Trophoblast cell (in vitro differentiated cells and primary cell): ENCODE measurements around the gene EHD4.

Experiments
- DNase-seq, 2 donors: peaks; one replicate each; pipeline ENCODE4 v3.0.0-alpha.2; 2016
- H2AFZ ChIP-seq: 2 replicates; pipeline ENCODE4 v1.6.1; 2013; ENCODE audit warnings: low read length, moderate library complexity, mild to moderate bottlenecking; ENCODE audit not compliant: insufficient read depth, poor library complexity
- H2AK5ac ChIP-seq: 2 replicates; pipeline ENCODE4 v1.6.1; 2013; ENCODE audit warnings: mild to moderate bottlenecking, low read length
- H2BK120ac ChIP-seq: 2 replicates; pipeline ENCODE4 v1.6.1; 2013; ENCODE audit warnings: low read length, mild to moderate bottlenecking, moderate library complexity; ENCODE audit not compliant: insufficient read depth, poor library complexity
- H2BK12ac ChIP-seq: 2 replicates; pipeline ENCODE4 v1.6.1; 2013; ENCODE audit warnings: mild to moderate bottlenecking, low read length, moderate library complexity
- H2BK5ac ChIP-seq: 2 replicates; pipeline ENCODE4 v1.6.1; 2013; ENCODE audit warnings: low read length, low read depth, moderate library complexity, mild to moderate bottlenecking; ENCODE audit not compliant: poor library complexity
- H3K14ac ChIP-seq: 2 replicates; pipeline ENCODE4 v1.6.1; 2013; ENCODE audit warnings: mild to moderate bottlenecking, low read length
- H3K18ac ChIP-seq: 2 replicates; pipeline ENCODE4 v1.6.1; 2013; ENCODE audit warnings: mild to moderate bottlenecking, low read length
- H3K23ac ChIP-seq: 2 replicates; pipeline ENCODE4 v1.6.1; 2013; ENCODE audit warnings: low read length
- H3K27ac ChIP-seq: 2 replicates; pipeline ENCODE4 v1.5.1; 2013; ENCODE audit warnings: low read depth, mild to moderate bottlenecking, inconsistent platforms, low read length, moderate library complexity
- H3K27me3 ChIP-seq: 2 replicates; pipeline ENCODE4 v1.6.1; 2013; ENCODE audit warnings: inconsistent platforms, mild to moderate bottlenecking, low read length, moderate library complexity; ENCODE audit not compliant: insufficient read depth
- H3K36me3 ChIP-seq, 2 experiments: 1 replicate in 1 of 2; 2 replicates in 1 of 2; pipeline ENCODE4 v1.6.1; 2013; ENCODE audit warnings: low read length in 2 of 2, mild to moderate bottlenecking in 2 of 2, moderate library complexity in 1 of 2; ENCODE audit not compliant: insufficient read depth in 2 of 2, control insufficient read depth in 1 of 2
- H3K4ac ChIP-seq: 2 replicates; pipeline ENCODE4 v1.6.1; 2013; ENCODE audit warnings: low read depth, mild to moderate bottlenecking, low read length, moderate library complexity
- H3K4me1 ChIP-seq, 2 experiments: 1 replicate in 1 of 2; 2 replicates in 1 of 2; pipeline ENCODE4 v1.6.1; 2013; ENCODE audit warnings: low read length in 2 of 2, mild to moderate bottlenecking in 2 of 2, moderate library complexity in 1 of 2; ENCODE audit not compliant: insufficient read depth in 2 of 2, control insufficient read depth in 1 of 2
- H3K4me2 ChIP-seq: 2 replicates; pipeline ENCODE4 v1.6.1; 2013; ENCODE audit warnings: inconsistent platforms, mild to moderate bottlenecking, low read length, moderate library complexity
- H3K4me3 ChIP-seq: 2 replicates; pipeline ENCODE4 v1.5.1; 2013; ENCODE audit warnings: mild to moderate bottlenecking, low read depth, low read length, inconsistent platforms
- H3K79me1 ChIP-seq: one replicate; pipeline ENCODE4 v1.6.1; 2013; ENCODE audit warnings: low read length
- H3K79me2 ChIP-seq: 2 replicates; pipeline ENCODE4 v1.6.1; 2013; ENCODE audit warnings: low read length, mild to moderate bottlenecking; ENCODE audit not compliant: control insufficient read depth, insufficient read depth, poor library complexity
- H3K9ac ChIP-seq: 2 replicates; pipeline ENCODE4 v1.6.1; 2013; ENCODE audit warnings: mild to moderate bottlenecking, low read length
- H3K9me3 ChIP-seq: 2 replicates; pipeline ENCODE4 v1.6.1; 2013; ENCODE audit warnings: low read depth, mild to moderate bottlenecking, control low read depth, inconsistent platforms, low read length; ENCODE audit not compliant: insufficient read depth
- H4K12ac ChIP-seq: 2 replicates; pipeline ENCODE4 v1.6.1; 2013; ENCODE audit warnings: low read depth, mild to moderate bottlenecking, low read length, moderate library complexity
- H4K8ac ChIP-seq: 2 replicates; pipeline ENCODE4 v1.6.1; 2013; ENCODE audit warnings: low read depth, mild to moderate bottlenecking, low read length, moderate library complexity
- H4K91ac ChIP-seq: one replicate; pipeline ENCODE4 v1.6.1; 2013; ENCODE audit warnings: low read depth, mild to moderate bottlenecking, low read length, moderate library complexity
- WGBS: extraction: QIAGEN DNeasy Blood & Tissue Kit; methylation state at CpG from one replicate; pipeline ENCODE4 v1.1.7; 2013; ENCODE audit warnings: missing lambda C conversion rate; ENCODE audit not compliant: insufficient read length, insufficient coverage; ENCODE audit errors: extremely low coverage; 5-methylcytosine and 5-hydroxymethylcytosine counted together

Gene EHD4

DNA sequence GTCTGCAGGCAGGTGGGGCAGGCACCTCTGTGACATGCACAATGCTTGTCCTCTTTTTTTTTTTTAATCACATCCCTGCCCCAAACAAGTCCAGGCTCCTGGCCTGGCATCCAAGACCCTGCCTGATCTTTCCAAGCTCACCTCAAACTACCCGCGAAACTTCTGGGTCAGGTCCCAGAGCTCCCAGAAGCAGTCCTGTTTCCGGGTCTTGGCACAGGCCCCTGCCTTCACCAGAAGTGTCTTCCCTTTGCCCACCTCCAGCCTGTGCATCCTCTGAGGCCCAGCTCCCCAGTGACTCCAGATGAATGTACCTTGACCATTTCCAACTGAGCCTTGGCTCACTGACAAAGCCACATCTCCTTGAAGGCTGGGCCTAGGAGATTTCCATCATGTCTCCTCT is 25.5 kb upstream of the EHD4 start:
- Histone ChIP-seq H4K8ac (no peak overlapping the region), H3K23ac (no peak overlapping the region), H3K4ac (no peak overlapping the region), H3K27me3 (no peaks in the 10 kb centered on the region), H3K4me3 (no peak overlapping the region), H3K27ac (no peak overlapping the region), H3K18ac (no peak overlapping the region), H2AK5ac (no peak overlapping the region), H3K14ac (no peak overlapping the region), H2BK5ac (no peak overlapping the region), H3K9me3 (peaks cover 3% of the 10 kb centered on the region), H2BK12ac (no peak overlapping the region), H3K9ac (no peak overlapping the region), H4K12ac (no peak overlapping the region), H3K36me3 (no peaks in the 10 kb centered on the region), H2AFZ (no peak overlapping the region), H3K79me2 (no peaks in the 10 kb centered on the region), H4K91ac (no peak overlapping the region), H3K4me2 (no peak overlapping the region), H3K4me1 (no peaks in the 10 kb centered on the region), H3K79me1 (no peaks in the 10 kb centered on the region), H2BK120ac (no peak overlapping the region)
- no peak for DNase-seq
- WGBS = no CpG with 5 or more reads among the region's 3 CpGs

DNA sequence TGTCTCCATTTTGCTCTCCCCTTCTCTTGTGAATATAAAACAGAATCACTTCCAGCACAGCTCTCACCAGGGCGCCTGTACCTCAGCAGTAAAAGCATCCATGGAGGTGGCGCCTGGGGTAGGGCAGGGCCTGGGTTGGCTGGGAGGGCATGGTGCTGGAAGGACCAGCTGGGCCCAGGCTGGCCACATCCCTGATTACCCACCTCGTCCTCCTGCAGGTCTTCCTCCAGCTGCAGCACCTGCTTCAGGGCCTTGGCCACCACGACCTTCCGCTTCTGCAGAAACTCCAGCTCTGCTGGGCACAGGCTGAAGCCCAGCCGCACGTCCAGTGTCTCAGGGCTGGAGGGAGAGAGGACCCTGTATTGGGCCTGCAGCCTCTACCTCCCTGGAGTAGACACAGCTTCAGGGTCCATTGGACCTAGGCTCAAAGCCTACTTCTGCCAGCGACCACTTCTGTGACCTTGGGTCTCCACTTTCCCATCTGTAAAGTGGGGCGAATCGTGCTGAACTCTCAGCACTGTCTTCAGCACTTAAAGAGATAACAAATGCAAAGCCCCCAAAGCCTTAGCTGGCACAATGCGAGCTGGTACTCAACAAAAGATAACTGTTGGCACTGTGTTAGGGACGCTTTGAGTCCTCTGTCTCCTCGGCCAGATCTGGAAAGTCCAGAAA is 24.7 kb upstream of the EHD4 start:
- Histone ChIP-seq H2BK5ac (no peak overlapping the region), H3K4ac (no peak overlapping the region), H3K79me1 (no peaks in the 10 kb centered on the region), H2AK5ac (no peak overlapping the region), H3K36me3 (no peaks in the 10 kb centered on the region), H3K14ac (no peak overlapping the region), H4K8ac (no peak overlapping the region), H3K18ac (no peak overlapping the region), H3K23ac (no peak overlapping the region), H3K9ac (no peak overlapping the region), H3K4me1 (no peaks in the 10 kb centered on the region), H2BK120ac (no peak overlapping the region), H2AFZ (no peak overlapping the region), H3K79me2 (no peaks in the 10 kb centered on the region), H3K4me3 (no peak overlapping the region), H3K27me3 (no peaks in the 10 kb centered on the region), H4K12ac (no peak overlapping the region), H3K4me2 (no peak overlapping the region), H4K91ac (no peak overlapping the region), H2BK12ac (no peak overlapping the region), H3K27ac (no peak overlapping the region), H3K9me3 (peaks cover 3% of the 10 kb centered on the region)
- WGBS = no CpG with 5 or more reads among the region's 13 CpGs
- no peak for DNase-seq

DNA sequence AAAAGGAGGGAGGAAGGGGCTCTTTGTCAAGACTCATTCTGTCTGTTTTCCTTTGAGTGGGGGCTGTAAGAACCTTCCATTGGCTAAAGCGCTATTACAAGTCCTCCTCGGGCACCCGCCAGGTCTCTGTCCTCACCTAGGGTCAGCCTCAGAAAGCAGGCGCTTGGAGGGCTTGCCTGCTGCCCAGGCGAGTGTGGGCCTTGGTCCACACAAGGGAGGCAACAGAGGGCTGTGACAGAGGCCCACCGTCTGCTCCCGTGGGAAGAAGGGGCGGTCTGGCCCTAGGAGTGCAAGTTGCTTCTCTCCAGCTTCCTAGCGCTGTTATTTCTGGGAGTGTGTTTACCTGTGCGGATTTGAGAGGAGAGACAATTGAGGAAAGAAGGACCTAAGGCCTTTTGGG is 24.0 kb upstream of the EHD4 start:
- no peaks in the 10 kb centered on the region for H3K4me1 ChIP-seq
- H3K27ac ChIP-seq = no peak overlapping the region
- no peak overlapping the region for H3K4me3 ChIP-seq
- no peaks in the 10 kb centered on the region for H3K79me1 ChIP-seq
- no peak overlapping the region for H3K18ac ChIP-seq
- H3K27me3 ChIP-seq = no peaks in the 10 kb centered on the region
- no peak overlapping the region for H3K4ac ChIP-seq
- no peak overlapping the region for H2AK5ac ChIP-seq
- no peak overlapping the region for H4K91ac ChIP-seq
- no peaks in the 10 kb centered on the region for H3K36me3 ChIP-seq
- no CpG with 5 or more reads among the region's 10 CpGs for WGBS
- DNase-seq = no peak
- H2BK5ac ChIP-seq = no peak overlapping the region
- no peak overlapping the region for H3K14ac ChIP-seq
- H2BK120ac ChIP-seq = no peak overlapping the region
- no peak overlapping the region for H4K8ac ChIP-seq
- H3K4me2 ChIP-seq = no peak overlapping the region
- H3K9me3 ChIP-seq = peaks cover 3% of the 10 kb centered on the region
- no peak overlapping the region for H2BK12ac ChIP-seq
- no peak overlapping the region for H3K9ac ChIP-seq
- no peaks in the 10 kb centered on the region for H3K79me2 ChIP-seq
- H4K12ac ChIP-seq = no peak overlapping the region
- H2AFZ ChIP-seq = no peak overlapping the region
- no peak overlapping the region for H3K23ac ChIP-seq

DNA sequence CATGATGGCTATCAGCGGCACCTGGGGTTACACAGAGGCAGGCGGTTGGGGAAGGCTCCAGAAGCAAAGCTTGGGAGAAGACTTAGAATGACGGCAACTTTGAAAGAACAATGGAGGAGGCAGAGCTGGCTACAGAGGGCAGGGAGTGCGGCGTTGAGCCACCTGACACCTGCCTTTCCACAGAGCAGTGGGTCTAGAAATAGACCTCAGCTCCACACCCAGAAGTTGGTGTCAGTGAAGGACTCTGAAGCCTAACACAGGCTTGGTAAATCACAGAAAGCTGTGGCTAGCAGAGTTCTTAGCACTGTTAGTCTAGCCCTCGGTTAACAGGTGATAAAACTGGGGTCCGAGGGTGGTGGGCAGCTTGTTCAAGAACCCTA is 23.1 kb upstream of the EHD4 start:
- H3K79me1 ChIP-seq = no peaks in the 10 kb centered on the region
- H3K4me2 ChIP-seq = no peak overlapping the region
- no peak overlapping the region for H2BK5ac ChIP-seq
- H2BK120ac ChIP-seq = no peak overlapping the region
- no CpG with 5 or more reads among the region's 7 CpGs for WGBS
- H2BK12ac ChIP-seq = no peak overlapping the region
- H3K27me3 ChIP-seq = no peaks in the 10 kb centered on the region
- no peaks in the 10 kb centered on the region for H3K4me1 ChIP-seq
- H3K79me2 ChIP-seq = no peaks in the 10 kb centered on the region
- H4K12ac ChIP-seq = no peak overlapping the region
- H4K8ac ChIP-seq = no peak overlapping the region
- H3K14ac ChIP-seq = no peak overlapping the region
- H3K18ac ChIP-seq = no peak overlapping the region
- no peak overlapping the region for H4K91ac ChIP-seq
- no peak overlapping the region for H3K9ac ChIP-seq
- H3K23ac ChIP-seq = no peak overlapping the region
- H2AFZ ChIP-seq = no peak overlapping the region
- H3K27ac ChIP-seq = no peak overlapping the region
- H3K36me3 ChIP-seq = no peaks in the 10 kb centered on the region
- no peak overlapping the region for H3K4me3 ChIP-seq
- no peak overlapping the region for H3K4ac ChIP-seq
- H2AK5ac ChIP-seq = no peak overlapping the region
- no peak for DNase-seq
- H3K9me3 ChIP-seq = peaks cover 3% of the 10 kb centered on the region
